HepG2 (cell line): Measurements from ENCODE around the gene ABCB8. TPM values are rescaled to one million over a fixed set of nuclear protein-coding genes. Genes with fewer than 3 reads are reported as not detected.

Experiments used
- CBX2 ChIP-seq, 2 experiments: fragments of 200-600 bp in 1 of 2; sonication (generic); formaldehyde crosslinking in 1 of 2; IDR thresholded peaks; 2 replicates each; pipeline versions ENCODE4 v1.7.0 to v1.8.1; 2018 to 2022; ENCODE audit warnings: low read depth in 2 of 2, low read length in 1 of 2, mild to moderate bottlenecking in 1 of 2, missing genetic modification reagents in 1 of 2
- CENPX ChIP-seq: sonication (generic); formaldehyde crosslinking; IDR thresholded peaks from 2 replicates; pipeline ENCODE4 v1.9.0; 2021; ENCODE audit warnings: mild to moderate bottlenecking, missing genetic modification reagents, moderate library complexity
- GZF1 ChIP-seq: sonication (generic); formaldehyde crosslinking; IDR thresholded peaks from 2 replicates; pipeline ENCODE4 v1.5.1; 2020; ENCODE audit warnings: mild to moderate bottlenecking, missing genetic modification reagents
- HMG20A ChIP-seq: IDR thresholded peaks from 2 replicates; pipeline ENCODE4 v1.6.1; 2016; ENCODE audit warnings: borderline replicate concordance
- HNRNPL ChIP-seq: fragments of 200-400 bp; formaldehyde crosslinking; IDR thresholded peaks from 2 replicates; pipeline ENCODE4 v1.6.1; 2017; ENCODE audit warnings: mild to moderate bottlenecking, low read depth, low read length
- IKZF1 ChIP-seq: fragments of 450-650 bp; IDR thresholded peaks from 2 replicates; pipeline ENCODE4 v1.7.1; 2016
- JUNB ChIP-seq: sonication (generic); formaldehyde crosslinking; IDR thresholded peaks from 2 replicates; pipeline ENCODE4 v1.8.0; 2022; ENCODE audit warnings: missing genetic modification reagents, mild to moderate bottlenecking, borderline replicate concordance
- MAF1 ChIP-seq: sonication (generic); formaldehyde crosslinking; IDR thresholded peaks from 2 replicates; pipeline ENCODE4 v1.5.0; 2020; ENCODE audit warnings: missing genetic modification reagents, borderline replicate concordance
- MTF2 ChIP-seq: sonication (generic); formaldehyde crosslinking; IDR thresholded peaks from 2 replicates; pipeline ENCODE4 v1.5.0; 2020; ENCODE audit warnings: missing genetic modification reagents, borderline replicate concordance
- STAT5B ChIP-seq: sonication (generic); formaldehyde crosslinking; IDR thresholded peaks from 2 replicates; pipeline ENCODE4 v1.4.0; 2020; ENCODE audit warnings: missing genetic modification reagents
- TRIM24 ChIP-seq: sonication (generic); formaldehyde crosslinking; IDR thresholded peaks from 2 replicates; pipeline ENCODE4 v1.8.0; 2022; ENCODE audit warnings: mild to moderate bottlenecking, missing genetic modification reagents
- ZBTB10 ChIP-seq: sonication (generic); formaldehyde crosslinking; IDR thresholded peaks from 2 replicates; pipeline ENCODE4 v1.4.0; 2020; ENCODE audit warnings: missing genetic modification reagents, borderline replicate concordance
- ZNF232 ChIP-seq: sonication (generic); formaldehyde crosslinking; IDR thresholded peaks from 2 replicates; pipeline ENCODE4 v1.4.0; 2020; ENCODE audit warnings: missing genetic modification reagents, borderline replicate concordance
- ZNF282 ChIP-seq: fragments of 450-650 bp; IDR thresholded peaks from 2 replicates; pipeline ENCODE4 v1.6.1; 2018; ENCODE audit not compliant: partially characterized antibody
- ZNF670 ChIP-seq: sonication (generic); formaldehyde crosslinking; IDR thresholded peaks from 2 replicates; pipeline ENCODE4 v1.8.0; 2022; ENCODE audit warnings: mild to moderate bottlenecking, missing genetic modification reagents, borderline replicate concordance
- ZNF816 ChIP-seq: sonication (generic); formaldehyde crosslinking; IDR thresholded peaks from 2 replicates; pipeline ENCODE4 v1.8.0; 2022; ENCODE audit warnings: missing genetic modification reagents, mild to moderate bottlenecking, borderline replicate concordance
- polyA plus RNA-seq, 8 experiments: library from polyadenylated mRNA; depleted of rRNA in 3 of 8; stranded (reverse) in 7 of 8; unstranded in 1 of 8; fragments of >200 nt; fragmentation: Illumina TruSeq in 4 of 8; extraction: Trizol in 4 of 8; gene quantifications; 2 replicates each; pipeline versions ENCODE4 v1.2.1 to v1.2.3, GENCODE V29; 2011 to 2016; ENCODE audit warnings: low read depth in 4 of 8, missing spikeins in 1 of 8, mixed read lengths in 1 of 8; ENCODE audit not compliant: insufficient read depth in 1 of 8
- total RNA-seq, 5 experiments: library from RNA; depleted of rRNA; stranded (reverse); fragments of >200 nt; fragmentation: Illumina TruSeq; extraction: Trizol; gene quantifications; 2 replicates each; pipeline ENCODE4 v1.2.3, GENCODE V29; 2016; ENCODE audit warnings: low read depth in 1 of 5
- TF ChIP-seq, protein P1 (sequence below): sonication (generic); formaldehyde crosslinking; IDR thresholded peaks from 2 replicates; pipeline ENCODE4 v1.9.0; 2021; ENCODE audit warnings: missing genetic modification reagents, borderline replicate concordance
- TF ChIP-seq, protein P2 (sequence below): sonication (generic); formaldehyde crosslinking; IDR thresholded peaks from 2 replicates; pipeline ENCODE4 v1.4.0; 2020; ENCODE audit warnings: missing genetic modification reagents
- TF ChIP-seq, protein P3 (sequence below): sonication (generic); formaldehyde crosslinking; IDR thresholded peaks from 2 replicates; pipeline ENCODE4 v1.4.0; 2020; ENCODE audit warnings: low read depth, missing genetic modification reagents

ABCB8 gene
- total and polyA plus RNA-seq, 2 of the 13 experiments (the other 11 are each of a cell fraction or from before 2014, with no cell fraction given) = 6.6 to 16.7 TPM

DNA sequence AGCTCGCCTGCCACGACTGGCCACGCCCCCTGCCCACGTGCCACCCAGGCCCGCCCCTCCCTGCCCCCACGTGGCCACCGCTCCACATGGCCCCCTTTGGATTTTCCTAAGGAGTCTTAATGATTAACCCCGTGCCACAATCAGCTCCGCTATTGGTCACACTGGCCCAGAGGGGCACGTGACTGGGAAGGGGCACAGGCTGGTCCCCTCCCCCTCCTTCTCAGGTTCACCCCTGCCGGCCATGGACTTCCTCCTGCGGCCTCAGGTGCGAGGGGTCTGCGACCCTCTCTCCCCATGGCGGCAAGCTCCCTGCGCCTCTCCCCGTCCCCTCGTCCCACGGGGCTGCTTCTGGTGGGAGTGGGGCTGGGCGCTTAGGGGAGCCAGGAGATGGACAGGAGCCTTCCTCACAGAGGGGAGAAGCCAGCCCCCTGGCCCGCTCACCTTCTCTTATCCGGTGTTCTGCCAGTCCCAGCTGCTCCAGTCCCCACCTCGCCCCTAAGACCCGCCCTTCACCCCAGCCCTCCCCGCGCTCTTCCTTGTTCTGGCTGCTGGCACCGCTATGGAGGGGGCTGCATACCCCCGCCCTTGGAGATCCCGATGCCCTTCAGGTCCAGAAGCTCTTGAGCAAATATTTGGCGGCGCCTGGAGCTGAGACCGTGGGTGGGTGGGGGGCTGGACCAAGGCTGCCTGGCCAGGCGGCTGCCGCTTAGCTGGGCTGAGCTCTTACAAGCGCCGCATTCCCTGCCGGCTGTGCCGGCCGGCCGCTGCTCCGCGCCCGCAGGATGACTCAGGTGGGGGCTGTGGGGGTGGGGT lies 34.4 kb downstream of the ABCB8 start (continued):
- no peak for TF ChIP-seq MAF1 (CRISPR knock-in tag)
- no peak for TF ChIP-seq ZNF816 (CRISPR knock-in tag)
- no peak for TF ChIP-seq ZNF282
- TF ChIP-seq, protein P1, sequence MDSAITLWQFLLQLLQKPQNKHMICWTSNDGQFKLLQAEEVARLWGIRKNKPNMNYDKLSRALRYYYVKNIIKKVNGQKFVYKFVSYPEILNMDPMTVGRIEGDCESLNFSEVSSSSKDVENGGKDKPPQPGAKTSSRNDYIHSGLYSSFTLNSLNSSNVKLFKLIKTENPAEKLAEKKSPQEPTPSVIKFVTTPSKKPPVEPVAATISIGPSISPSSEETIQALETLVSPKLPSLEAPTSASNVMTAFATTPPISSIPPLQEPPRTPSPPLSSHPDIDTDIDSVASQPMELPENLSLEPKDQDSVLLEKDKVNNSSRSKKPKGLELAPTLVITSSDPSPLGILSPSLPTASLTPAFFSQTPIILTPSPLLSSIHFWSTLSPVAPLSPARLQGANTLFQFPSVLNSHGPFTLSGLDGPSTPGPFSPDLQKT = no peak
- TF ChIP-seq TRIM24 (CRISPR knock-in tag) = no peak
- no peak for TF ChIP-seq CENPX (CRISPR knock-in tag)
- TF ChIP-seq, protein P2, sequence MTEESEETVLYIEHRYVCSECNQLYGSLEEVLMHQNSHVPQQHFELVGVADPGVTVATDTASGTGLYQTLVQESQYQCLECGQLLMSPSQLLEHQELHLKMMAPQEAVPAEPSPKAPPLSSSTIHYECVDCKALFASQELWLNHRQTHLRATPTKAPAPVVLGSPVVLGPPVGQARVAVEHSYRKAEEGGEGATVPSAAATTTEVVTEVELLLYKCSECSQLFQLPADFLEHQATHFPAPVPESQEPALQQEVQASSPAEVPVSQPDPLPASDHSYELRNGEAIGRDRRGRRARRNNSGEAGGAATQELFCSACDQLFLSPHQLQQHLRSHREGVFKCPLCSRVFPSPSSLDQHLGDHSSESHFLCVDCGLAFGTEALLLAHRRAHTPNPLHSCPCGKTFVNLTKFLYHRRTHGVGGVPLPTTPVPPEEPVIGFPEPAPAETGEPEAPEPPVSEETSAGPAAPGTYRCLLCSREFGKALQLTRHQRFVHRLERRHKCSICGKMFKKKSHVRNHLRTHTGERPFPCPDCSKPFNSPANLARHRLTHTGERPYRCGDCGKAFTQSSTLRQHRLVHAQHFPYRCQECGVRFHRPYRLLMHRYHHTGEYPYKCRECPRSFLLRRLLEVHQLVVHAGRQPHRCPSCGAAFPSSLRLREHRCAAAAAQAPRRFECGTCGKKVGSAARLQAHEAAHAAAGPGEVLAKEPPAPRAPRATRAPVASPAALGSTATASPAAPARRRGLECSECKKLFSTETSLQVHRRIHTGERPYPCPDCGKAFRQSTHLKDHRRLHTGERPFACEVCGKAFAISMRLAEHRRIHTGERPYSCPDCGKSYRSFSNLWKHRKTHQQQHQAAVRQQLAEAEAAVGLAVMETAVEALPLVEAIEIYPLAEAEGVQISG (CRISPR knock-in tag) = peak; percentile 14; the same call in 1 of the 2 replicates
- no peak for TF ChIP-seq ZBTB10 (CRISPR knock-in tag)
- peak; percentile 92 for TF ChIP-seq HNRNPL
- TF ChIP-seq IKZF1 = no peak
- TF ChIP-seq CBX2 (IDR thresholded peaks at IDR 0.05; ENCODE audit: low read depth, low read length) = no peak
- no peak for TF ChIP-seq CBX2 (CRISPR knock-in tag; IDR thresholded peaks at IDR 0.05; ENCODE audit: low read depth)
- no peak for TF ChIP-seq JUNB
- no peak for TF ChIP-seq STAT5B (CRISPR knock-in tag)
- no peak for TF ChIP-seq MTF2
- TF ChIP-seq, protein P3, sequence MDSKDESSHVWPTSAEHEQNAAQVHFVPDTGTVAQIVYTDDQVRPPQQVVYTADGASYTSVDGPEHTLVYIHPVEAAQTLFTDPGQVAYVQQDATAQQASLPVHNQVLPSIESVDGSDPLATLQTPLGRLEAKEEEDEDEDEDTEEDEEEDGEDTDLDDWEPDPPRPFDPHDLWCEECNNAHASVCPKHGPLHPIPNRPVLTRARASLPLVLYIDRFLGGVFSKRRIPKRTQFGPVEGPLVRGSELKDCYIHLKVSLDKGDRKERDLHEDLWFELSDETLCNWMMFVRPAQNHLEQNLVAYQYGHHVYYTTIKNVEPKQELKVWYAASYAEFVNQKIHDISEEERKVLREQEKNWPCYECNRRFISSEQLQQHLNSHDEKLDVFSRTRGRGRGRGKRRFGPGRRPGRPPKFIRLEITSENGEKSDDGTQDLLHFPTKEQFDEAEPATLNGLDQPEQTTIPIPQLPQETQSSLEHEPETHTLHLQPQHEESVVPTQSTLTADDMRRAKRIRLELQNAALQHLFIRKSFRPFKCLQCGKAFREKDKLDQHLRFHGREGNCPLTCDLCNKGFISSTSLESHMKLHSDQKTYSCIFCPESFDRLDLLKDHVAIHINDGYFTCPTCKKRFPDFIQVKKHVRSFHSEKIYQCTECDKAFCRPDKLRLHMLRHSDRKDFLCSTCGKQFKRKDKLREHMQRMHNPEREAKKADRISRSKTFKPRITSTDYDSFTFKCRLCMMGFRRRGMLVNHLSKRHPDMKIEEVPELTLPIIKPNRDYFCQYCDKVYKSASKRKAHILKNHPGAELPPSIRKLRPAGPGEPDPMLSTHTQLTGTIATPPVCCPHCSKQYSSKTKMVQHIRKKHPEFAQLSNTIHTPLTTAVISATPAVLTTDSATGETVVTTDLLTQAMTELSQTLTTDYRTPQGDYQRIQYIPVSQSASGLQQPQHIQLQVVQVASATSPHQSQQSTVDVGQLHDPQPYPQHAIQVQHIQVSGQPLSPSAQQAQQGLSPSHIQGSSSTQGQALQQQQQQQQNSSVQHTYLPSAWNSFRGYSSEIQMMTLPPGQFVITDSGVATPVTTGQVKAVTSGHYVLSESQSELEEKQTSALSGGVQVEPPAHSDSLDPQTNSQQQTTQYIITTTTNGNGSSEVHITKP (CRISPR knock-in tag) = peak; percentile 87; the same call in 1 of the 2 replicates
- no peak for TF ChIP-seq GZF1 (CRISPR knock-in tag)
- TF ChIP-seq ZNF670 = no peak
- TF ChIP-seq HMG20A (CRISPR knock-in tag) = no peak
- no peak; the same call in 1 of the 2 replicates for TF ChIP-seq ZNF232
